ENCODE measurements around the gene NAA30.
"Not testable (repeated sequence)": the region's sequence is repeated elsewhere in the genome, so short reads cannot be mapped to it uniquely, and the experiment has no call there.

Gene NAA30

GRCh38 chr14:57390037-57390805, at the start of gene NAA30:
Gene NAA30, plus strand, starts transcription at chr14:57390586. Its CDS starts 372 bp downstream, at chr14:57390958.
- DNase-seq: peak; percentile 97

- DNase-seq: not testable (repeated sequence)
These were observed 46.7 kb upstream of the NAA30 start for GRCh38 chr14:57343545-57344297.

GRCh38 chr14:57345106-57345505, 45.3 kb upstream of the NAA30 start:
- DNase-seq: no peak

GRCh38 chr14:57346741-57347140, 43.6 kb upstream of the NAA30 start:
- DNase-seq: no peak

GRCh38 chr14:57352396-57353170, 37.8 kb upstream of the NAA30 start:
- DNase-seq: no peak

- DNase-seq: no peak
These were observed 35.1 kb upstream of the NAA30 start for GRCh38 chr14:57355081-57355800.

- DNase-seq: no peak
These were observed 28.0 kb upstream of the NAA30 start for GRCh38 chr14:57362361-57362760.

- DNase-seq: no peak
These were observed 25.5 kb upstream of the NAA30 start for GRCh38 chr14:57364659-57365450.

- DNase-seq: not testable (repeated sequence)
These were observed 20.2 kb upstream of the NAA30 start for GRCh38 chr14:57370187-57370586.

GRCh38 chr14:57371013-57371412, 19.4 kb upstream of the NAA30 start:
- DNase-seq: no peak

GRCh38 chr14:57375156-57375555, 15.2 kb upstream of the NAA30 start:
- no peak for DNase-seq

- no peak for DNase-seq
These were observed 11.7 kb upstream of the NAA30 start for GRCh38 chr14:57378661-57379060.

- DNase-seq: no peak
These were observed 9.5 kb upstream of the NAA30 start for GRCh38 chr14:57380935-57381334.

- DNase-seq: no peak
These were observed 8.1 kb upstream of the NAA30 start for GRCh38 chr14:57382283-57382682.

GRCh38 chr14:57383125-57383745, 7.2 kb upstream of the NAA30 start:
- no peak for DNase-seq

GRCh38 chr14:57388067-57388466, 2.3 kb upstream of the NAA30 start:
- DNase-seq: no peak

- no peak for DNase-seq
These were observed 745 bp upstream of the NAA30 start for GRCh38 chr14:57389646-57390036.

GRCh38 chr14:57390806-57391516, 575 bp downstream of the NAA30 start:
- DNase-seq: peak; percentile 33

GRCh38 chr14:57391517-57392195, 1.3 kb downstream of the NAA30 start:
- no peak for DNase-seq

- DNase-seq: no peak
These were observed 2.4 kb downstream of the NAA30 start for GRCh38 chr14:57392830-57393229.
